ENCODE measurements around the gene OLFM1. TPM values are rescaled to one million over a fixed set of nuclear protein-coding genes. Genes with fewer than 3 reads are reported as not detected.

OLFM1 gene
- total RNA-seq, 4 donors from 2014 or later, result 5.3 to 15.0 (median 8.6) TPM

DNA sequence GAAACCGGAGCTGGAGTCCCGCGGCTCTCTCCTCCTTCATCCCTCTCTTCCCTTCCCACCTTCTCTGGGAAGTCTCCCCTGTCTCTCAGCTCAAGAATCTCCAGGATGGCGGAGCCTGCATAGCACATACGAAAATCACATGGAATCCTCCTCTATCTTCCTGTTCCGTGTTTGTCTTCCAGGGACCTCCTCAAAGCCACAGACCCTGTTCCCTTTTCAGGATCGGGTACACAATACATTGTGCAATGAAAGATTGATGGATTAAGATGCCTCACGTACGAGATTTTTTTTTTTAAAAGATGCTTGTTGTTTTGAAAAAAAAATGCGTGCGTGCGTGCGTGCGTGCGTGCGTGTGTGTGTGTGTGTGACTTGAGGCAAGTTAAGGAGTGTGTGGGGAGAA lies 46.6 kb upstream of the OLFM1 start:
- TF ChIP-seq POLR2A (IDR thresholded peaks at IDR 0.05), result no peak
- TF ChIP-seq, protein P1, sequence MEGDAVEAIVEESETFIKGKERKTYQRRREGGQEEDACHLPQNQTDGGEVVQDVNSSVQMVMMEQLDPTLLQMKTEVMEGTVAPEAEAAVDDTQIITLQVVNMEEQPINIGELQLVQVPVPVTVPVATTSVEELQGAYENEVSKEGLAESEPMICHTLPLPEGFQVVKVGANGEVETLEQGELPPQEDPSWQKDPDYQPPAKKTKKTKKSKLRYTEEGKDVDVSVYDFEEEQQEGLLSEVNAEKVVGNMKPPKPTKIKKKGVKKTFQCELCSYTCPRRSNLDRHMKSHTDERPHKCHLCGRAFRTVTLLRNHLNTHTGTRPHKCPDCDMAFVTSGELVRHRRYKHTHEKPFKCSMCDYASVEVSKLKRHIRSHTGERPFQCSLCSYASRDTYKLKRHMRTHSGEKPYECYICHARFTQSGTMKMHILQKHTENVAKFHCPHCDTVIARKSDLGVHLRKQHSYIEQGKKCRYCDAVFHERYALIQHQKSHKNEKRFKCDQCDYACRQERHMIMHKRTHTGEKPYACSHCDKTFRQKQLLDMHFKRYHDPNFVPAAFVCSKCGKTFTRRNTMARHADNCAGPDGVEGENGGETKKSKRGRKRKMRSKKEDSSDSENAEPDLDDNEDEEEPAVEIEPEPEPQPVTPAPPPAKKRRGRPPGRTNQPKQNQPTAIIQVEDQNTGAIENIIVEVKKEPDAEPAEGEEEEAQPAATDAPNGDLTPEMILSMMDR (IDR thresholded peaks at IDR 0.05), result no peak
- DNase-seq (ENCODE audit: low spot score in 2 of 2), result peak in 1 of 2 donors; percentile 26
- no peak overlapping the region for H3K4me3 ChIP-seq (ENCODE audit: low read depth, poor library complexity, severe bottlenecking)
- intact Hi-C loops (cut with DNase I; ENCODE audit: low total_unique reads), result no loop called here
- 67 to 74% methylated on average over 16 of the region's 16 CpGs for WGBS, 2 donors

DNA sequence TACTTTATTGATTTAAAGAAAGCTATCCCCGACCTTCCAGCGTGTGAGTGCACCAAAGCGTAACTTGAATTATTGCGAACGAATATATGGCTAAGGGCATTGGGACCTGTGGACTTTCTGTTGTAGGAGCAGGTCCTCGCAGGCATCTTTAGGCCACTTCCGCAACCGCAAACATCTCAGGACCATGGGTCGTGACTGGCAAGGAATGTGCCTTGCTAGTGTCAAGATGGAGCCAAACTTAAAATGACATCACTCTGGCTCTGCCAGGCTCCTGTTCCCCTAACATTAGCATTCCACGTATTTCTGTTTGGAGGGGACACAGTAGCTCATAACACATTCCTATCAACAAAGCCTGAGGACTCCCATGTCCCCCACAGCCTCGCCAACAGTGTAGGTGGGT lies 44.1 kb upstream of the OLFM1 start:
- no peak overlapping the region for H3K4me3 ChIP-seq (ENCODE audit: low read depth, poor library complexity, severe bottlenecking)
- TF ChIP-seq POLR2A (IDR thresholded peaks at IDR 0.05), result no peak
- TF ChIP-seq, protein P1 (IDR thresholded peaks at IDR 0.05), result no peak
- WGBS, 2 donors, result 89 to 90% methylated on average over 11 of the region's 11 CpGs
- intact Hi-C loops (cut with DNase I; ENCODE audit: low total_unique reads), result no loop called here
- DNase-seq (ENCODE audit: low spot score in 2 of 2), result peak in 1 of 2 donors; percentile 62

DNA sequence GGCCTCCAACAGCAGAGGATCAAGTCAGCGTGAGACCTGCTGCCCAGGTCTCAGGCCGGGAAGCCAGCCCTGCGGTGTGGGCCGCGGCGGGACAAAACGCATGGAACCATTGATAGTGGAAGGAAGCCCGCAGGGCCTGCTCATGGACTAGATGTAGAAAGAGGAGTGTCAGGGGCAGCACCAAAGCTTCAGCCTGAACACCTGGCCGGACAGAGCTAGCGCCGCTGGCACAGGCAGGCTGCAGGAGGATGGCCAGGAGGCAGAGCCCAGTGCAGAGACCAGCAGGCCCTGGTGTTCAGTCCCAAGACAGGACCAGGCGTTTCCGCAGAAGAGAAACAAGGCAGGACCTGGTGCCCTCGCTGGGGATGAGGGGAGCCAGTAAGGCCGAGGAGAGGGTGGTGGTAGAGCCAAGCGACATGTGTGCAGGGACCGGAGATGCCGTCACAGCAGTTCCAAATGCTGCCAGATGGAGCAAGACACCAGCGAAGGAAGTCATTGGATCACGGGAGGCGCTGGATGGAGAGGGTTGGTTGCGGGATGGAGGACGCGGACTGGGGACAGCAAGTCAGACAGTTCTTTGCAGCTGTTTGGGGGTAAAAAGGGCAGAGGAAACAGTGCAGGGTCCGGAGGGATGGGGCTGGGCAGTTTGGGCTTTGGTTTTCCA lies 42.1 kb upstream of the OLFM1 start:
- WGBS, 2 donors, result 87 to 90% methylated on average over 24 to 25 of the region's 25 CpGs
- intact Hi-C loops (cut with DNase I; ENCODE audit: low total_unique reads), result no loop called here

DNA sequence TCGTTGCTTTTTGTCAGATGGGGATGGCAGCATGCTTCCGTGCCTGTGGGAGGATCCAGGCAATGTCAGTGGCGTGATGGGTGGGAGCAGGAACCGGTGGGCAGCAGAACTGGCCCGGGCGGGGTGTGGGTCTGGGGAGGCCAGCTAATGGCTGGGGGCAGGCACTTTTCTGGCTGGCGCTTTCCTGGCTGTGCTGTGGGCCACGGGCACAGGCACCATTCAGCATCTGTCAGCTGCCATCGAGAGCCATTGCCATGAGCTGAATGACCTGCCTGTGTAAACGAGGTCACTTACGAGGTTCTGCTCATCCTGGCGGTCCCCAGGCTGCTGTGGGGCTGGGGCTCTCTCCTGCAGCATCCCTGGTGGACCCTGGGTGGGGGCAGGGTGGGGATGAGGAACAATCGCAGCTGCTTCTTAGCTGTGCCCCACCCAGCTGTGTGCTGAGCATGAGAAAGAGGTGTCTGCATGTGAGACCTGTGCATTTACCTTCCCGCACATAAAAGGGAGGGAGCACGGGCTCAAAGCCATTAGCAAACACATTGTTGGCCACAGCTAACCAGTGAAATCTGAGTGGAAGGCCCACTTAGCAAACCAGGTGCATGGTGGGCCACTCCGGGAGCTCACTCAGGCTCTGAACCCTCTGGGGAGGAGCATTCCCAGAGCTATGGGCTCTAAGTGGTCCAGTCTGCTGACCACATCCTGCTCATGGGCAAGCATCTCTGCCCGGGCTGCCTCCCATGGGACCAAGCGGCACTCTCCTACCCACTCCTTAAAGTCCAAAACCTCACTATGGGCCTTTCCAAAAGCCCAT lies 41.3 kb upstream of the OLFM1 start:
- no peak for TF ChIP-seq POLR2A (IDR thresholded peaks at IDR 0.05)
- TF ChIP-seq, protein P1 (IDR thresholded peaks at IDR 0.05), result no peak
- peak in 1 of 2 donors; percentile 75 for DNase-seq (ENCODE audit: low spot score in 2 of 2)
- WGBS, 2 donors, result 80 to 83% methylated on average over 17 to 18 of the region's 18 CpGs
- intact Hi-C loops (cut with DNase I; ENCODE audit: low total_unique reads), result no loop called here
- H3K4me3 ChIP-seq (ENCODE audit: low read depth, poor library complexity, severe bottlenecking), result no peak overlapping the region

More for the DNA sequence above, 42.1 kb upstream of the OLFM1 start:
- H3K4me3 ChIP-seq (ENCODE audit: low read depth, poor library complexity, severe bottlenecking), result no peak overlapping the region
- TF ChIP-seq, protein P1 (IDR thresholded peaks at IDR 0.05), result no peak
- TF ChIP-seq POLR2A (IDR thresholded peaks at IDR 0.05), result no peak
- peak in 1 of 2 donors; percentile 81 for DNase-seq (ENCODE audit: low spot score in 2 of 2)

DNA sequence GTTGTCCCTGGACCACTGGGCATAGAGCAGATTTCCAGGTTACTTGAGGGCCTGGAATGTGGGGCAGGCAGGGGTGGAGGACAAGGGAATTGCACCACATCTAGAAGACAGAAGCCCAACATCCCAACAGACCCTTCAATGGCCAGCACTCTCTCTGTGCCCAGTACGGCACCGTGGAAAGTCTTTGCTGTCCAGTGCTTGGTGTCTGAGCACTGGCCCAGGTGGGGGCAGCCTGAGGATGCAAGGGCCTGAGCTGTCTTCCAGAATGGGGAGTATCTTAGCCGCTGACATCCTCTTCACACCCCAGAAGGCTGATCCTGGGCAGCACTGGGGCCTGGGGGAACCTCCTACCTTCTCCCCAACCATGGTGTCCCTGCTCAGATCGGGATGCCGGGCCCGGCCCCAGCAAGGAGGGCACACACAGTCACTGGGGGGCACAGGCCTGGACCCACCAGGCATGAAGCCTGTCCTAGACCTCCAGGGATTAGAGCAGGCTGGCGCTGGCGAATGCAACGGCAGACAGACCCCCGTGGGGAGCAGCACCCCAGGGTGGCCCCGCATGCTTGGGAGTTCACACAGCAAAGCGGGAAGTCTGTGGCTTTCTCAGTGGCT lies 40.6 kb upstream of the OLFM1 start:
- no peak overlapping the region for H3K4me3 ChIP-seq (ENCODE audit: low read depth, poor library complexity, severe bottlenecking)
- intact Hi-C loops (cut with DNase I; ENCODE audit: low total_unique reads), result no loop called here
- peak in 1 of 2 donors; percentile 61 for DNase-seq (ENCODE audit: low spot score in 2 of 2)
- TF ChIP-seq, protein P1 (IDR thresholded peaks at IDR 0.05), result no peak
- 87 to 94% methylated on average over 12 of the region's 12 CpGs for WGBS, 2 donors

Data from lower leg skin (tissue), 4 donors.